Parathyroid adenoma (tissue), 2 donors: Measurements from ENCODE around the gene RPL29.

Experiments
- H2AFZ ChIP-seq: fragments of 300-600 bp; sonication (generic); one replicate; pipeline ENCODE4 v1.7.0; 2017; ENCODE audit warnings: antibody characterized with exemption, mild to moderate bottlenecking
- H3K27ac ChIP-seq: fragments of 300-600 bp; sonication (generic); one replicate; pipeline ENCODE4 v1.7.0; 2017
- H3K27me3 ChIP-seq: fragments of 300-600 bp; sonication (generic); one replicate; pipeline ENCODE4 v1.7.0; 2017; ENCODE audit warnings: low read length; ENCODE audit not compliant: control insufficient read depth, insufficient read depth
- H3K36me3 ChIP-seq: fragments of 300-600 bp; sonication (generic); one replicate; pipeline ENCODE4 v1.7.0; 2017; ENCODE audit warnings: low read length; ENCODE audit not compliant: control insufficient read depth, insufficient read depth
- H3K4me1 ChIP-seq: fragments of 300-600 bp; sonication (generic); one replicate; pipeline ENCODE4 v1.7.0; 2017; ENCODE audit warnings: control low read depth
- H3K4me2 ChIP-seq: fragments of 300-600 bp; sonication (generic); one replicate; pipeline ENCODE4 v1.7.0; 2017; ENCODE audit warnings: low read length
- H3K4me3 ChIP-seq: fragments of 300-600 bp; sonication (generic); one replicate; pipeline ENCODE4 v1.7.0; 2017; ENCODE audit warnings: low read depth, low read length
- H3K79me2 ChIP-seq: fragments of 300-600 bp; sonication (generic); one replicate; pipeline ENCODE4 v1.7.0; 2017; ENCODE audit warnings: control low read depth
- H3K9ac ChIP-seq: fragments of 300-600 bp; sonication (generic); one replicate; pipeline ENCODE4 v1.7.0; 2017; ENCODE audit warnings: mild to moderate bottlenecking
- H3K9me3 ChIP-seq: fragments of 300-600 bp; sonication (generic); one replicate; pipeline ENCODE4 v1.7.0; 2017; ENCODE audit warnings: low read length; ENCODE audit not compliant: control insufficient read depth
- CTCF ChIP-seq: fragments of 300-600 bp; sonication (generic); IDR thresholded peaks from one replicate; pipeline ENCODE4 v1.7.0; 2017; ENCODE audit warnings: antibody characterized with exemption, mild to moderate bottlenecking
- donor health status: primary hyperparathyroidism.

Gene RPL29

GRCh38 chr3:52015438-52016228 is 19.9 kb upstream of the RPL29 start:
- Histone ChIP-seq H2AFZ (no peak overlapping the region), H3K27ac (no peak overlapping the region), H3K4me3 (no peak overlapping the region), H3K36me3 (no peaks in the 10 kb centered on the region), H3K9ac (no peak overlapping the region), H3K4me2 (no peak overlapping the region), H3K79me2 (no peaks in the 10 kb centered on the region), H3K27me3 (no peaks in the 10 kb centered on the region), H3K9me3 (no peaks in the 10 kb centered on the region), H3K4me1 (no peaks in the 10 kb centered on the region)
- TF ChIP-seq CTCF, result no peak

- TF ChIP-seq CTCF, result no peak
- no peaks in the 10 kb centered on the region for H3K36me3 ChIP-seq
- H3K9ac ChIP-seq, result no peak overlapping the region
- H3K27me3 ChIP-seq, result no peaks in the 10 kb centered on the region
- no peak overlapping the region for H2AFZ ChIP-seq
- H3K4me2 ChIP-seq, result no peak overlapping the region
- H3K4me3 ChIP-seq, result no peak overlapping the region
- H3K4me1 ChIP-seq, result no peaks in the 10 kb centered on the region
- H3K27ac ChIP-seq, result no peak overlapping the region
- H3K9me3 ChIP-seq, result no peaks in the 10 kb centered on the region
- no peaks in the 10 kb centered on the region for H3K79me2 ChIP-seq
Observed at GRCh38 chr3:52014613-52015012, 18.9 kb upstream of the RPL29 start.

- Histone ChIP-seq H3K9ac (no peak overlapping the region), H3K27me3 (no peaks in the 10 kb centered on the region), H3K4me3 (no peak overlapping the region), H3K9me3 (no peaks in the 10 kb centered on the region), H3K27ac (no peak overlapping the region), H2AFZ (no peak overlapping the region), H3K4me1 (no peaks in the 10 kb centered on the region), H3K79me2 (no peaks in the 10 kb centered on the region), H3K4me2 (no peak overlapping the region), H3K36me3 (no peaks in the 10 kb centered on the region)
- no peak for TF ChIP-seq CTCF
Observed at GRCh38 chr3:52013802-52014598, 18.3 kb upstream of the RPL29 start.

- Histone ChIP-seq H3K4me1 (no peaks in the 10 kb centered on the region), H3K9ac (no peak overlapping the region), H3K27me3 (no peaks in the 10 kb centered on the region), H3K4me3 (no peak overlapping the region), H3K9me3 (no peaks in the 10 kb centered on the region), H3K36me3 (no peaks in the 10 kb centered on the region), H3K79me2 (no peaks in the 10 kb centered on the region), H3K27ac (no peak overlapping the region), H3K4me2 (no peak overlapping the region), H2AFZ (no peak overlapping the region)
- no peak for TF ChIP-seq CTCF
Observed at GRCh38 chr3:52012699-52013098, 17.0 kb upstream of the RPL29 start.
